Smooth muscle cell (in vitro differentiated cells): ENCODE measurements around the gene MTURN. TPM values are rescaled to one million over a fixed set of nuclear protein-coding genes. Genes with fewer than 3 reads are reported as not detected.

ENCODE experiments used
- DNase-seq: peaks from one replicate; lab custom pipeline; 2025; ENCODE audit not compliant: unreplicated experiment; lab: John Stamatoyannopoulos, UW
- H2AFZ ChIP-seq: fragments of 200-600 bp; sonication (generic); 2 replicates; pipeline ENCODE4 v1.6.0; 2016; ENCODE audit warnings: antibody characterized with exemption, low read depth, mild to moderate bottlenecking
- H3F3A ChIP-seq: fragments of 200-600 bp; sonication (generic); 2 replicates; pipeline ENCODE4 v1.6.0; 2017; ENCODE audit warnings: antibody characterized with exemption, low read depth
- H3K27ac ChIP-seq: fragments of 200-600 bp; sonication (generic); 2 replicates; pipeline ENCODE4 v1.5.1; 2016; ENCODE audit warnings: low read depth, mild to moderate bottlenecking
- H3K27me3 ChIP-seq: fragments of 200-600 bp; sonication (generic); 2 replicates; pipeline ENCODE4 v1.6.1; 2016; ENCODE audit warnings: low read depth, mild to moderate bottlenecking
- H3K36me3 ChIP-seq: fragments of 200-600 bp; sonication (generic); 2 replicates; pipeline ENCODE4 v1.5.1; 2016; ENCODE audit warnings: low read depth
- H3K4me1 ChIP-seq: fragments of 200-600 bp; sonication (generic); 2 replicates; pipeline ENCODE4 v1.5.1; 2016; ENCODE audit warnings: low read depth
- H3K4me2 ChIP-seq: fragments of 200-600 bp; sonication (generic); 2 replicates; pipeline ENCODE4 v1.6.0; 2016; ENCODE audit warnings: mild to moderate bottlenecking
- H3K4me3 ChIP-seq: fragments of 200-600 bp; sonication (generic); 2 replicates; pipeline ENCODE4 v1.5.1; 2016; ENCODE audit warnings: mild to moderate bottlenecking
- H3K79me2 ChIP-seq: fragments of 200-600 bp; sonication (generic); 2 replicates; pipeline ENCODE4 v1.6.0; 2016; ENCODE audit warnings: low read depth, mild to moderate bottlenecking
- H3K9ac ChIP-seq: fragments of 200-600 bp; sonication (generic); 2 replicates; pipeline ENCODE4 v1.6.0; 2016; ENCODE audit warnings: low read depth
- H3K9me3 ChIP-seq: fragments of 200-600 bp; sonication (generic); replicated peaks from 2 replicates; pipeline ENCODE4 v1.5.1; 2016; ENCODE audit warnings: low read depth
- H4K20me1 ChIP-seq: fragments of 200-600 bp; sonication (generic); 2 replicates; pipeline ENCODE4 v1.6.0; 2016; ENCODE audit warnings: low read depth
- CTCF ChIP-seq: fragments of 200-600 bp; sonication (generic); IDR thresholded peaks from 2 replicates; pipeline ENCODE4 v1.5.1; 2017; ENCODE audit warnings: borderline replicate concordance, mild to moderate bottlenecking, antibody characterized with exemption; ENCODE audit not compliant: insufficient read depth, poor library complexity, severe bottlenecking
- WGBS: methylation state at CpG from one replicate; pipeline ENCODE4 v1.1.7; 2016; ENCODE audit warnings: low lambda C conversion rate; 5-methylcytosine and 5-hydroxymethylcytosine counted together
- polyA plus RNA-seq: library from polyadenylated mRNA; unstranded; fragments of >200 nt; fragmentation: Nextera tagmentation; extraction: Ambion mirVana; gene quantifications from 2 replicates; pipeline ENCODE4 v1.2.1, GENCODE V29; 2016
- total RNA-seq: library from RNA; depleted of rRNA; stranded (reverse); fragments of >200 nt; gene quantifications from 2 replicates; pipeline ENCODE4 v1.2.3, GENCODE V29; 2014

Gene MTURN
- total and polyA plus RNA-seq, 2 experiments from 2014 or later = 3.1 to 3.9 TPM

- TF ChIP-seq CTCF = no peak
- WGBS = 92% methylated on average over 6 of the region's 6 CpGs
- no peaks in the 10 kb centered on the region for H3K27me3 ChIP-seq
- H4K20me1 ChIP-seq = no peaks in the 10 kb centered on the region
- no peaks in the 10 kb centered on the region for H3K36me3 ChIP-seq
- H3K27ac ChIP-seq = no peak overlapping the region
- H3K4me3 ChIP-seq = no peak overlapping the region
- H3K9ac ChIP-seq = no peak overlapping the region
- no peak overlapping the region for H3K4me2 ChIP-seq
- H3K4me1 ChIP-seq = no peaks in the 10 kb centered on the region
- no peaks in the 10 kb centered on the region for H3F3A ChIP-seq
- DNase-seq = no peak
- no peaks in the 10 kb centered on the region for H3K79me2 ChIP-seq
- H2AFZ ChIP-seq = no peak overlapping the region
- peaks cover 2% of the 10 kb centered on the region for H3K9me3 ChIP-seq
These were observed 46.4 kb downstream of the MTURN start for GRCh38 chr7:30181211-30181610.

GRCh38 chr7:30181736-30182522 lies 47.1 kb downstream of the MTURN start:
- TF ChIP-seq CTCF = no peak
- Histone ChIP-seq H3K79me2 (no peaks in the 10 kb centered on the region), H3K4me2 (no peak overlapping the region), H2AFZ (no peak overlapping the region), H3K4me1 (no peaks in the 10 kb centered on the region), H3K27ac (no peak overlapping the region), H3F3A (no peaks in the 10 kb centered on the region), H3K4me3 (no peak overlapping the region), H3K9me3 (peaks cover 3% of the 10 kb centered on the region), H4K20me1 (no peaks in the 10 kb centered on the region), H3K36me3 (no peaks in the 10 kb centered on the region), H3K9ac (no peak overlapping the region), H3K27me3 (no peaks in the 10 kb centered on the region)
- 95% methylated on average over 7 of the region's 7 CpGs for WGBS
- no peak for DNase-seq

GRCh38 chr7:30182814-30183213 lies 48.0 kb downstream of the MTURN start:
- H3K36me3 ChIP-seq = no peaks in the 10 kb centered on the region
- TF ChIP-seq CTCF = no peak
- 97% methylated on average over 2 of the region's 2 CpGs for WGBS
- no peak overlapping the region for H3K9ac ChIP-seq
- H3K9me3 ChIP-seq = peaks cover 3% of the 10 kb centered on the region
- no peaks in the 10 kb centered on the region for H3K79me2 ChIP-seq
- H3K27ac ChIP-seq = no peak overlapping the region
- H4K20me1 ChIP-seq = no peaks in the 10 kb centered on the region
- no peak overlapping the region for H3K4me2 ChIP-seq
- no peak for DNase-seq
- H2AFZ ChIP-seq = no peak overlapping the region
- H3K4me3 ChIP-seq = no peak overlapping the region
- no peaks in the 10 kb centered on the region for H3F3A ChIP-seq
- no peaks in the 10 kb centered on the region for H3K27me3 ChIP-seq
- no peaks in the 10 kb centered on the region for H3K4me1 ChIP-seq
